ENCODE results near the gene RBFA.

DNA sequence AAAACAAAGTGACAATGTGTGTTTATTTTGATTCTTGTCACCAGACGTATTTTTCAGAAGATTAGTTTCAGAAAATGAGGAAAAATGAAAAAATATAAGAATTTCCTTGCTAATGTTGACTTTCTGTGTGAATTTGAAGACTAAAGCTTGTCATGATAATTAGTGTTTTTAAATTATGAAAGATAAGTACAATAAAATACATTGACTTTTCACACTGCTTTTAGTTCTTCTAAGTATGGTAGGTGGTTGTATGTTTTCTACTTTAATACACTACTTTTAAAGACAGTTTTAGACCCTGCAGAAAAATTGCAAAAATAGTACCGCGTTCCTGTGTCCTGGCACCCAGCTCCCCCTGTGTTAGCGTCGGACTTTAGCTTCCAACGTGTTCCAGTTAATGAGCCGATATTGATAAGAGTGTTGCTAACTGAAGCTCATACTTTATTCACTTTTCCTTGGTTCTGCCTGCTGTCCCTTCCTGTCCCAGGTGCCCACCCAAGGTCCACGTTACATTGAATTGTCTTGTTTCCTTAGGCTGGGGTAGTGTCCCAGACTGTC is 695 bp downstream of the RBFA start:
- TF ChIP-seq, protein P1, sequence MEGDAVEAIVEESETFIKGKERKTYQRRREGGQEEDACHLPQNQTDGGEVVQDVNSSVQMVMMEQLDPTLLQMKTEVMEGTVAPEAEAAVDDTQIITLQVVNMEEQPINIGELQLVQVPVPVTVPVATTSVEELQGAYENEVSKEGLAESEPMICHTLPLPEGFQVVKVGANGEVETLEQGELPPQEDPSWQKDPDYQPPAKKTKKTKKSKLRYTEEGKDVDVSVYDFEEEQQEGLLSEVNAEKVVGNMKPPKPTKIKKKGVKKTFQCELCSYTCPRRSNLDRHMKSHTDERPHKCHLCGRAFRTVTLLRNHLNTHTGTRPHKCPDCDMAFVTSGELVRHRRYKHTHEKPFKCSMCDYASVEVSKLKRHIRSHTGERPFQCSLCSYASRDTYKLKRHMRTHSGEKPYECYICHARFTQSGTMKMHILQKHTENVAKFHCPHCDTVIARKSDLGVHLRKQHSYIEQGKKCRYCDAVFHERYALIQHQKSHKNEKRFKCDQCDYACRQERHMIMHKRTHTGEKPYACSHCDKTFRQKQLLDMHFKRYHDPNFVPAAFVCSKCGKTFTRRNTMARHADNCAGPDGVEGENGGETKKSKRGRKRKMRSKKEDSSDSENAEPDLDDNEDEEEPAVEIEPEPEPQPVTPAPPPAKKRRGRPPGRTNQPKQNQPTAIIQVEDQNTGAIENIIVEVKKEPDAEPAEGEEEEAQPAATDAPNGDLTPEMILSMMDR (IDR thresholded peaks at IDR 0.05), result no peak
- TF ChIP-seq POLR2A (IDR thresholded peaks at IDR 0.05), result no peak
